Glomerular endothelial cell (primary cell): ENCODE measurements around the gene IFITM10. TPM values are rescaled to one million over a fixed set of nuclear protein-coding genes. Genes with fewer than 3 reads are reported as not detected.

Source experiments
- DNase-seq: peaks from one replicate; pipeline ENCODE4 v3.0.0-alpha.2; 2011; ENCODE audit warnings: low read depth, low spot score; ENCODE audit errors: extremely low read depth
- total RNA-seq: library from RNA; depleted of rRNA; stranded (reverse); fragments of >200 nt; gene quantifications from 2 replicates; pipeline ENCODE4 v1.2.3, GENCODE V29; 2015

IFITM10 gene
- total RNA-seq: 1.1 TPM in 1 of 2 replicates, not detected in the other

DNA sequence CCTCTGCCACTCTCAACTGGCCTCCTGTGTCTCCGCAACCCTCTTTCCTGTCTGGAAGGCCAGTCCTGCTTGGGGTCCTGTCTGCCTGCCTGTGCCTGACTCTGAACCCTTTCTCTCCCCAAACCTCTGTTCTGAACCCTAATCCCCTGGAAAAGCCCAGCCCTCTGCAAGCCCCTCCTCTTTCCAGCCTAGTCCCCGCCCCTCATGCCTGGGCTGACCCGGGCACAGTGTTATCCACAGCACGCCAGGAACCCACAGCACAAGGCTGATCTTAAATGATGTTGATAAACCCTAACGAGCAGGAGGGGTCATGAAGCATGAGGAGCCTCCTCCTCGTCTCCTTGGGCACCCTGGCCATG is at the start of gene IFITM10:
IFITM10 (minus strand) TSS at position 115 of the 359 bp plus-strand sequence. CDS start 153 bp downstream, outside the sequence.
- DNase-seq: no peak

DNA sequence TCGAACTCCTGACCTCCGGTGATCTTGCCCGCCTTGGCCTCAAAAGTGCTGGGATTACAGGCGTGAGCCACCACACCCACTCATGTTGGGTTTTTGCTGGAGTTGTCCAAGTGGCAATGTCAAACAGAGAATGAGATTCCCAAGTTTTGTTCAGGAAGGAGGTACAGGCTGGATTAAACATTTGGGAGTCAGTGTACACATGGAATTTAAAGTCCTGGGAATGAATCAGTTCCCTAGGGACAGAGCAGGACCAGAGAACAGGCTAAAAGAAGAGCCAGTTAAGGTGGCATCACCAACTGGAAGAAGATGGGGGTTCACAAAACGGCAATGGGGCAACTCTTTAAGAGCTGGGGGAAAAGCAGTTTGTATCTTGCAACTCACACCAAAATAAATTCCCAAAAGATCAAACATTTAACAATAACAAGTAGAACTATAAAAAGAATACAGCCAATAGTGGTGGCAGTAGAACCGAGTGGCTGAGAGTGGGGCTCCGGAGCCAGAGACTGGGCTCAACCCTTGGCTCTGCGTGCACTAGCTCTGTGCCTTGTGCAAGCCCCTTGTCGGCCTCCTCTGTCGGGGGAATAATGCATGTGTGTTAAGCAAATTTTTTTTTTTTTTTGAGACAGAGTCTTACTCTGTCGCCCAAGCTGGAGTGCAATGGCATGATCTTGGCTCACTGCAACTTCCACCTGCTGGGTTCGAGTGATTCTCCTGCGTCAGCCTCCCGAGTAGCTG is 47.2 kb upstream of the IFITM10 start:
- no peak for DNase-seq

DNA sequence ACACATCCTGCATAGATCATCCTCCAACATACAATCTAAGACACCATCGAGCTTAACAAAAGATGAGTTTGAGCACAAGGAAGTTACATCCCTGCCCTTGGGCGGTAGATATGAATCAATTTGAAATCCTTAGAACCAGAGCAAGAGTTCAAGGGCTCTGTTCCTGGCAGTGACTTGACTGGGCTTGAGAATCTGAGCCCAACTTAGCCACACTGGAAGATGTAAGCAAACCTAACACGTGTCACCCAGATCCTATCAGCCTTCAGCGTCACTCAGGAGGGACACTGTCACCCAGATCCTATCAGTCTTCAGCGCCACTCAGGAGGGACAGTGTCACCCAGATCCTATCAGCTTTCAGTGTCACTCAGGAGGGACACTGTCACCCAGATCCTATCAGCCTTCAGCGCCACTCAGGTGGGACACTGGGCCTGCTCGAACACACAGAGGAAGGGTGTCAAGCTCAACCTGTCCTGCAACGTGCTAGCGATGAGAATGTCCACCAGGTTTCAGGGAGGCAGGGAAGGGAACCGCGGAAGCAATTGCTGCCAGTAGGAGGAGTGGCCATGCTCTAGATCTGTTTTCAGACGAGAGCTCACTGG is 46.1 kb upstream of the IFITM10 start:
- DNase-seq: no peak

DNA sequence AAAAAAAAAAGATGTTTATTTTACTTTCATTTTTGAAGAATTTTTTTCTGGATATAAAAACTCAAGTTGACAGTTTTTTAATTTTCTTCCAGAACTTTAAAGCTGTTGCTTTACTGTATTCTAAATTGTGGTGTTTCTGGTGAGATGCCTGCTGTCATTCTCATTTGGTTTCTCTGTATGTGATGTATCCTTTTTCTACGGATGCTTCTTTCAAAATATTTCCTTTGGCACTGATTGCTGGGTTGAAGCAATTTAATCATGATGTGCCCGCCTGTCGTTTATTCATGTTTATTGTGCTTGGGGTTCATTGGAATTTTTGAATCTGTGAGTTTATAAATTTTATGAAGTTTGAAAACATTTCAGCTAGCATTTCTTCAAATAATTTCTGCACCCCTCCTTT is 42.7 kb upstream of the IFITM10 start:
- DNase-seq: no peak

DNA sequence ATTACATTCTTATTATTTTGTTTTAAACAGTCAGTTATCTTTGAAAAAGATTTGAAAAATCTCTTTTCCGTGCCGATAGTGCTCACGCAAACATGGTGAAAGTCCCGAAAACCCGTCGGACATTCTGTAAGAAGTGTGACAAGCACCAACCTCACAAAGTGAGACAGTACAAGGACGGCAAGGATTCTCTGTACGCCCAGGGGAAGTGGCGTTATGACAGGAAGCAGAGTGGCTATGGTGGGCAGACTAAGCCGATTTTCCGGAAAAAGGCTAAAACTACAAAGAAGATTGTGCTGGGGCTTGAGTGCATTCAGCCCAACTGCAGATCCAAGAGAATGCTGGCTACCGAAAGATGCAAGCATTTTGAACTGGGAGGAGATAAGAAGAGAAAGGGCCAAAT is 42.1 kb upstream of the IFITM10 start:
- no peak for DNase-seq

DNA sequence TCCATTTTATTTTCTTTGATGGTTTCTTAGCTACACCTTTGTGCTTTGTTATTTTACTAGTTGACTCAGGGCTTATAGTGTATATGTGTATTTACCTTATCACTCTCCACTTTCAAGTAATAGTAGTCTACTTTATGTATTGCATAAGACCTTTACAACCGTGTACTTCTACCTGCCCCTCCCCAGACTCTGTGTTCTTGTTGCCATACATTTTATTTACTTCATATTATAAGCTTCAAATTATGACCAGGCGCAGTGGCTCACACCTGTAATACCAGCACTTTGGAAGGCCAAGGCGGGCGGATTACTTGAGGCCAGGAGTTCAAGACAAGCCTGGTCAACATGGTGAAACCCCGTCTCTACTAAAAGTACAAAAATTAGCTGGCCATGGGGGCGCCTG is 41.5 kb upstream of the IFITM10 start:
- DNase-seq: no peak

DNA sequence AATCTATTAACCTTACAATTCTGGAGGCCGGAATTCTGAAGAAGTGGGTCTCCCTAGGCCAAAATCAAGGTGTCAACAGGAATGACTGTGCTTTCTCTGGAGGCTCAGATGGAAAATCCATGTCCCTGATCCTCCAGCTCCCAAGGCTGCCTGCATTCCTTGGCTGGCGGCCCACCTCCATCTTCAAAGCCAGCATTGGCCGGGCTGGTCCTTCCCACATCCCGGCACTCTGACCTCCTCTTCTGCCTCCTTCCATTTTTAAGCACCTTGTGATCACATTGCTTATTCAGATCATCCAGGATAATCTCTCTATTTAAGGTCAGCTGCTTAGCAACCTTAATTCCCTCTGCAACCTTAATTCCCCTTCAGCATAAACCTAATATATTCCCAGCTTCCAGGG is 36.1 kb upstream of the IFITM10 start:
- no peak for DNase-seq

DNA sequence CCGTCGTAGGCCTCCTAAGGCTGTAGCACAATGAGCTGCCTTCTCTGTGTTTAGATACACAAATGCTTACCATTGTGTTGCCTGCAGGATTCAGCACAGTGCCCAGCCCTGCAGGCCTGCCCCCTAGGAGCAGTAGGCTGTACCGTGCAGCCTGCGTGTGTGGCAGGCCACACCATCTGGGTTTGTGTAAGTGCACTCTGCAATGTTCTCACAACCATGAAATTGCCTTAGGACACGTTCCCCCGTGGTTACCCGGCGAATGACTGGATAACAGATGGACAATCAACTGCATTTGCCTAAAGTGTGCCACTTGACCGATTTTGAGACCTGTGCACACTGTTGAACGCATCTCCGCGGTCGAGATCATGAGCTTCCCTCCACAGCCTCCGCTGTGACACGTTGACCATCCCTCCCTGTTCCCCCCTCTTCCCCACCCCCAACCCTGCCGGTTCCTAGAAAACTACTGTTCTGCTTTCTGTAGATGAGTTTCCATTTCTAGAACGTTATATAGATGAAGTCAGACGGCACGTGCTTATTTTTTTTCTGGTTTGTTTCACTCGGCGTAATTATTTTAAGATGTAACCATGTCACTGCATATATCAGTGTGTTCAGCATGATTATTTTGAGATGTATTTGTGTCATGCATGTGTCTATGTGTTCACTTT is 35.5 kb upstream of the IFITM10 start:
- DNase-seq: no peak

DNA sequence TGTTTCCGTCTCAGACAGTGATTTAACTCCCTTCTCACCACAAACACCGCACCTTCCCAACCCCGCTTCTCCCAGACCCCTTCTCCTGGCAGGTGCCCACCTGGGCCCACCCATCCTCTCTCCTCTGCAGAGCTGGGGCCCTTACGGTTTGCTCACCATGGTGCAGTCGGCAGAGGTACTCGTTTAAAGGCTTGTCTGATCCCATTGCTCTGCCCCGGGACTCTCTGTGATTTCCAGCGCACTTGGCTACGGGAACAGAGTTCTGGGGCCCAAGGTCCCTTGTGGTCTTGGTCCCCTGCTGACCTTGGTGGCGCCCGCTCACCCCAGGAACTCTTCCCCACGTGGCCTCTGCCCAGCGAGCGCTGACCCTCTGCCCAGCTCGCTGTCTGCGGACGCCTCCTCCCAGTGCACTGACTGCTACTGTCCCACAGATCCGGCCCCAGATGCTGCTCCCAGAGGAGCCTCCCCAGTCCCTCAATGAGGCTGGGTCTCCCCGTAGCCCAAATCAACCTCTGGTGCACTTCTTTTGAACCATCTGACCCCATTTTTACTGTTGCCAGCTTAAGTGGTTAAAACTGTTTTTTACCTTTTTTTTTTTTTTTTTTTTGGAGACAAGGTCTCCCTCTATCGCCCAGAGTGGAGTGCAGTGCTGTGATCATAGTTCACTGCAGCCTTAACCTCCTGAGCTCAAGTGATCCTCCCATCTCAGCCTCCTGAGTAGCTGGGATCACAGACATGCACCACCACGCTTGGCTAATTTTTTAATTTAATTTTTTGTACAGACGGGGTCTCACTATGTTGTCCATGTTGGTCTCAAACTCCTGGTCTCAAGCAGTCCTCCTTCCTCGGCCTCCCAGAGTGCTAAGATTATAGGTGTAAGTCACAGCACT is 34.6 kb upstream of the IFITM10 start:
- no peak for DNase-seq

DNA sequence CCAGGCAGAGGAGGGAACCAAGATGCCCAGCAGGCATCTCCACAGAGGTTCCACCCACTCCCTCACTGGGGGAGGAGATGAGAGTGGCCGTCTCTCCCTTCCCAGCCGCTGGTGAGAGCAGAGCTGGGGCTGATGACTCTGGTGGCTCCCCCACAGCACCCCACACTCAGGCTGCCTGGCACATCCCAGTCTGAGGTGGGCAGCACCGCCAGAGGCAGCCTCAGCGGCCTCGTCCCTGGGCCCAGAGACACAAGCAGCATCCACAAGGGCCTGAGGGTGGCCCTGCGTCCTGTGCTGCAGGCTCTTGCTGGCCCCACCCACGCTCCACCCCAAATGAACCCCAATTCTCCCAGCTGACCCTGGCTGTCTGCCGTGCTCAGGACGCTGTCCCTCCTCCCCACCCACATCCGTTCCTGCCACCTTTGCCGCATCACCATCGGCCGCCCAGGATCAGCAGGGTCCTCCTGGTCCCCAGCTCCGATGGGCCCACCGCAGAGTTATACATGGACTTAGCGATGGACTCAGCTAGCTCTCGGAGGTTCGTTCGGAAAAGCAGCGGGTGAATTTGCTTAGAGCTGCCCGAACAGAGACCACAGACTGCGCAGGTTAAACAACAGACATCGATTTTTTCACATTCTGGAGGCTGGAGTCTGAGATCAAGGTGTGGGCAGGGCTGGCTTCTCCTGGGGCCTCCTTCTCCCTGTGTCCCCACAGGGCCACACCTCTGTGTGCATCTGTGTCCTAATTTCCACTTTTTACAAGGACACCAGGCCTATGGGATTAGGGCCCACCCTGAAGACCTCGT is 33.5 kb upstream of the IFITM10 start:
- no peak for DNase-seq

DNA sequence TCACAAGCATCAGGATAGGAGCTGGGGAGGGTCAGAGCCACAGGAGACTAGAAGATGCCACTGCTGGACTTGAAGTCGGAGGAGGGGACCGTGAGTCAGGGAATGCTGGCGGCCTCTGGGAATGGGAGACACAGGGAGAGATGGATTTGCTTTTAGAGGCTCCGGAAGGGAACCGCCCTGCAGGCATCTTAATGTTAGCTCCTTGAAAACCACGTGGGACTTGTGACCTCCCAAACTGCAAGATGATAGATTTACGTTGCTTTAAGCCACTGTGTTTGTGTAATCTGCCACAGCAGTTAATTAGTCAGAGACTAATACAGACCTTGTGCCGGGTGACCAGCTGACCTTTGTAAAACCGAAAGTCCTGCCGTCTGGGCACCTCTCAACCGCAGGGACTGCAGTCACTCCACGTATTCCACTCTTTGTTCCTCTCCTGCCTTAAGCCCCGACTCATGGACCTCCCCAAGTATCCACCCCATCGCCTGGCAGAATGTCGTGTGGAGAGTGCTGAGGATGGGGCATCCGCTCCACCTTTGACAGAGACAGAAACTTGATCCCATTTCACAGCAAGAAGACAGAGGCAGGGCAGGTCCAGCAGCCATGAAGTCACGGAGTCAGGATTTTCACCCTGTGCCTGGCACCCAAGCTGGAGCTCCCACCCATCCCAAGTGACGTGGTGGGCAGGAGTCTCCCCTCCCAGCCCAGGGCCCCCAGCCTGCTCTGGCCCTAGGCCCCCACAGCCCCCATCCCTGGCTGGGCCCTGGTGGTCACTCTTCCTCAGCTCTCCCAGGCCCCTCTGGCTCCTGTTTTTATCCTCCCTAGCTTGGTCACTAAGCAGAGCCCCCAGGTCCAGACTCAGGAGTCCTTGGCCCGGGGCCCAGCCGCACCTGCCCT is 32.7 kb upstream of the IFITM10 start:
- DNase-seq: no peak

DNA sequence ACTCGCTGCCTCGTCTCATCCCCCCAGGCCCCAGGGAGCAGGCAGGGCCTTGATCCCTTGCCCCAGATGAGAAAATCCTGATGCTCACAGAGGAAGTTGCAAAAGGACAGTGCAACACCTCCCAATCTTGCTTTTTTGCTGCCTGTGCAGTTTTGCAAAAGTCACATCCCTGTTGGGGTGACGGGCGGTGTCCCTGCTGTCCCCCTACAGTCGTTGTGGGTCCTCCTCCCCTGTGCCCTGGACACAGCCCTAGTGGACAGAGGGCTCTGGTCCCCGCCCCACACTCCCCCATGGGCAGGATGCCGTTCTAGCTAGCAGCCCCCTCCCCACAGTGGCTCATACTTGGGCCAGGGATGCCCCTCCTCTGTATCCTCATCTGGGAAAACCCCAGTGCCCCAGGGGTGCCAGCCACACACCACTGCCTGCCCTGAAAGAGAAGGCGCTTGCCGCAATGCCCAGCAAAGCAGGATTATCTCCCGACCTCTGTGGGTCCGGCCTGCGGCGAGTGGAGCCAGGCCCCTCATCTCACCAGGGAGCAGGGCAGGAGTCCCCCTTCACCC is 31.7 kb upstream of the IFITM10 start:
- no peak for DNase-seq

DNA sequence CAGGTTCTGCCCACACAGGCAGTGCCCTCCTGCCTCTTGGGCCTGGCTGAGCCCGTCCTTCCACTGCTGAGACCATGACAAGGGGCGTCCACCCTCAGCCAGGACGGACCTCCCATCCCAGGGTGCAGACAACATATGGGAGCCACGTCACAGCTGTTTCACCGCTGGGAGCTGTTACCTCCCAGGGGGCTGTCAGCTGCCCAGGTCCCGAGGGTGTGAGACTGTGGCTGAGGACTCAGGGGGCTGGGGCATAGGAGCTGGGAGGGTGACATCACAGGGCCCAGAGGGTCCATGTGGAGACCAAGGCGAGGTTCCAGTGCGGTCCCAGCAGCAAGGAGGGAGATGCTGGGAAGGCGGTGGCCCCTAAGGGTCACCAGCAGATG is 31.2 kb upstream of the IFITM10 start:
- no peak for DNase-seq

DNA sequence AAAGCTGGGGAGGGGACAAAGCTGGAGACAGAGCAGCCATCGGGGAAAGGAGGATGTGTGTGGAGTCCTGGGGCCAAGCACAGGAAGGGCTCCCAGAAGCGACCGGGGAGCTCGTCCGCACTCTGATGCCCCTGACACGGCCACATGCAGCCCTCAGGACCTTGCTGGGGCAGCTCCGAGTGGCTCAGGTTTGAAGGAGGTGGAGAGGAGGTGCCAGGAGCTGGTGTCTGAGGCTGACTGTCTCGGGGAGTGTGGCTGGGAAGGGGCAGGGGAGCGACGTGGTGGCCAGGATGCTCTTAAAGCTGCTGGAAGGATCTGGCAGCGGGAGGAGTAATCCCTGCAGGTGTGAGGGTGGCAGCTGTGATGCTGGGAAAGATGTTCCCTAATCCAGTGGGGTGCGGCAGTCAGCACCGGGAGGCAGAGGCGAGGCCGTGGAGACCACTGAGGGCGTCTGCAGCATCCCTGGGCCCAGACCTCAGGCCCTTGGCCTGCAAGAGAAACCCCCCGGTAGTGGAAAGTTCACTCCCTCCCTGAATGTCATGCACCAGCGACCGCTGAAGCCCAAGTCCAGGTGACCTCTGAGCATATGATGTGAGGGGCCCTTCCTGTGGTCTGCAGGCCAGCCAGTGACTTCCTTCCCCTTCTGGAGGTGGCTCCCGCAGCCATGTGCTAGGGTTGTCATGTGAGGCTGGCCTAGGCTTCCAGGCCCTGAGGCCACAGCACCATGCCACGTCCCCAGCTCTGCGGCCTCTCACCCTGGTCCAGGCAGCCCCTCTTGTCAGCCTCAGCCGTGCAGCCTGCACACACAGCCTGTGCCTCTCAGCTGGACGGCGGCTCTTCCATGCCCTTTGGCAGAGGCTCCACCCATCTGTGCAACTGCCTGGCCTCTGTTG is 30.6 kb upstream of the IFITM10 start:
- DNase-seq: no peak

DNA sequence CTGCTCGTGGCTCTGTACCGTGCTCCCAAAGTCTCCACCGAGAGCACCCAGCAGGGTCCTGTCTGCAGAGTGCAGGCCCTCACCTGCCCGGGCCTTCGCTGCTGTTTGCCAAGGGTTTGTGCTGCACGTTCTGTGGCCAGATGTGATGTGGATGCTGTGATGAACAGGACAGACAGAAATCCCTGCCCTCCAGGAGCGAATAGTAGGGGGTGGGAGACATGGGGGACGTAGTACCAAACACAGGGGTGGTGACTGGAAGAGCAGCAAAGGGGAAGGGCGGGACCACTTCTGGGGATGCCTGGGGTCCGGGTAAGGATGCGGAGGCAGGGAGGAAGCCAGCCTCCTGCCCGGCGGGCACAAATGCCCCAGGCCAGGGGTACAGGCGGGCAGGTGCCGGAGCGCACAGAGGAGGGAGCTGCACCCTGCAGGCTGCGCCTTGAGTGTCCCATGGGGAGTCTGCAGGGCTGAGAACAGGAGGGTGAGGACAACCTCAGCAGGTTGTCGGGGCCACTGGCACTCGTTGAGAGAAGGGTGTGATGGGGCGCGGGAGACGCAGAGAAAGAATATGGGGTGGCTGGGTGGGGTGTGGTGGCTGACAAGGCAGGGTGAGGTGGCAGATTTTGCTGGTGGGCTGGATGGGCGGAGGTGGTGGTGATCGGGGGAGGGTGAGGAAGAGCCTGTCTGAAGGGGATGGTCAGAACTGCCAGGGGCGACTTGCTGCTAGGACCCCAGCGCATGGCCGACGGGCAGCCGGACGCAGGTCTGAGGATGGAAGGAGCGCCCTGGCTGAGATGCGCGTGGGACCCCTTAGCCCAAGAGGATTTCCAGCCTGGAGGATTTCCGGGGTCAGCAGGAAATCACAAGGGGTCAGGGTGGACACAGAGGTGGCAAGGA is 29.7 kb upstream of the IFITM10 start:
- no peak for DNase-seq

DNA sequence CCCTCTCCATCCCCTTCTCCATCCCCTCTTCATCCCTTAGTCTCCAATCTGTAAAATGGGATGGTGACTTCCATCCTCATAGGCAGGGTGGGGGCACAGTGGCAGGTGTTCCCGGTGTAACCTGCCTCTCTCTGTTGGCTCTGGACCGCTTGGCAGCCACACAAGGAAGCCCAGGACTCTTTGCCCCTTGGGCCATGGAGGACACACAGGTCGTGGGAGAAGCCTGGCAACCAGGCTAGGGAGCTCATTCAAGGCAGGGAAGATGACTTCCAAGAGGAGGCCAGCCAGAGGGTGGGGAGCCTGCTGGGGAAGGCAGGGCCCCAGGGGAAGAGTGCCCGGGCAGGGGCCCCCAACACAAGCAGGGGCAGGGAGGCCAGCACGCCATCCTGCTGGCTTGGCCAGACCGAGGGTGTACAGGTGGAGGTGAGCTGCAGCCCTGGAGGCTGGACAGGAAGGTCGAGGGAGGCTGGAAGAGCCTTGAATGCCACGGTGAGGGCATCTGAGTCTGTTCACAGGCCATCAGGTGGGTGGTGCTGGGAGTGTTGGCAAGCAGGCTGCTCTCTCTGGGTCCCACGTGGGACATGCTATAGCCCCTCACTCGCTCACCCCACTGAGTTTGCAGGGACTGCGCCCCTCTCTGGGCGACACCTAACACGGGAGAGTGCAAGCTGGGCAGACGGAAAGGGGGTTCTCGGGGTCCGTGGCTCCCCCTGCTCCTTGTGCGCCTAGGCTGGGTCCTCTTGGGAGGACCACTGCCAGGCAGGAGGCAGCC is 28.8 kb upstream of the IFITM10 start:
- DNase-seq: no peak
